Measurements from ENCODE around the gene SUMO3.
"Not testable (repeated sequence)": the region's sequence is repeated elsewhere in the genome, so short reads cannot be mapped to it uniquely, and the experiment has no call there.

Gene SUMO3

DNA sequence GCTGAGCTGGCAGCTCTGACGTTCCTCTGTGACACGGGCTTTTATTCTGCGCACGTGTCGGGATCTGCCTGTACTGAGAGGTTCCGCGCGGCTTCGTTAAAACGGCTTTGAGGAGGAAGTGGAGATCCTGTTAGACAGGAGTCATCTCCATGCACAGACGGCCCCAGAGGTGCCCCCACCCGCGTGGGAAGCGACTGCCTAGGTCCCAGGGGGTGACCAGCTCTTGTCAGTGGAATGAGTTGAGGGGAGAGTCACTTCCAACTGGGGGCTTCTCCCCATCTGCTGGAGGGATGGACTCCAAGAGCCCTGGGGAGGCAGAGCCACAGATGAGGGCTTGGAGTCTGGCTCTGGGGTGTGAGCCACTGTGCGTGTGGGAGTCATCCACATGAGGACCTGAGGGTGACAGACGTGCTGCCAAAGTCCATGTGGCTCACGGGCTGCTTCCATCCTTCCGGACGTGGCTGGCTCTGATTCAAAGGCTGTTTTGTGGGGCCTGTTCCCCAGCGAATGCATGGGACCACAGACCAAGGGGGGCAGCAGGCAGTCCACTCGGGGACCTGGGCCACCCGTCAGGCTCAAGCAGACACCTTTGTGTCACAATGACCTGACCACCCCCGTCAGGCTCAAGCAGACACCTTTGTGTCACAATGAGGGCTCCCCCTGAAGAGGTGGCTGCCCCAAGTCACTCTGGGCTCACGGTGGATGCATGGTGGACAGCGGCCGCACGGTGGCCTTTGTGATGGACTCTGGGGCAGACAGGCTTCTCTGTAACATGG, 28.8 kb upstream of the SUMO3 start:
- DNase-seq (ENCODE audit: low spot score) = peak; percentile 33

DNA sequence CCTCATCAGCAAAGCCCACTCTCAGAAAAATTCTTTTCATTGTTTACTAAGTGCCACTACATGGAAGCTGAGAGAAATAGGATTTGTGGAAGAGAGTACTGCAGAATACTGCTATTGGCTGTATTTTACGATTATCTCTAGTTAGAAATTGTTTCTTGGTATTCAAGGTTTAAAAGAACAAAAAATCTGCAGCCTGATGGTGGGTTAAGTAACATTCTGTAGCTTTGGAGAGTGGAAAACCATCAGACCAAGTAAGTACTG, 28.3 kb upstream of the SUMO3 start:
- DNase-seq (ENCODE audit: low spot score) = no peak

DNA sequence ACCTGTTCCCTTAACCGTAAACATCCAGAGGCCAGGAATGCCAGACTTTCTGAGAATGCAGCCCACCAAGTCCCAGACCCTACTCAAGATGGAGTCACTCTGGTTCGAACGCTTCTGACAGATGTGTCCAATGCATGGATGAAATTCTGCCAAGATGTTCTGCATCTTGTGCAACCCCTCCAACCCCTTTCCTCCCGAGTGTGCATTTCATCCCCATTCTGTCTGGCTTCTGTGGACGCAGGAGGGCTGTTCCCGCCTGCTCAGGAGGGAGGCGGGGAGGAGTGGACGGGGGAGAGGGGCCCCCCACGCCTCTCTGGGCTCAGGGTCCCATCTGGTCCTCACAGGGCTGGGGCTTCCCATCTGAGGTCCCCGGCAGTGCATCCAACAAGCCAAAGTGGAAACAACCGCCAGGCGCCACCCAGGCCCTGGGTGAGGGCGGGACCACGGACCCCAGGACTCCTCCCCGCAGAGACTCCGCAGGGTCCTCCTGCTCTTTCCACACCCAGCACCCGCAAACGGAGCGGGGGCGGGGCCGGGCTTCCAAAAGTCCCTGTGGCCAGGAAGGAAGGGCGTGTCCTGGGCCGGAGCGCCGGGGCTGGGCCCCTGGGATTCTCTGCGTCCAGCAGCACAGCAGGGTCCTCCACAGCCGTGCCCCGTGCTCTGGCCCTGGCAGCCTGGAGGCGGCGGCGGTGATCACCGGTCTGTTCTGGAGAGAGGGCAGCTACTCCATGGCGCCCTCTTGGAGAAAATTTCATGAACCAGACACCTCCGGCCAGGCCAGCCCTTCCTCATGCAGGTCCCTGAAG, 27.8 kb upstream of the SUMO3 start:
- DNase-seq (ENCODE audit: low spot score) = peak; percentile 47

DNA sequence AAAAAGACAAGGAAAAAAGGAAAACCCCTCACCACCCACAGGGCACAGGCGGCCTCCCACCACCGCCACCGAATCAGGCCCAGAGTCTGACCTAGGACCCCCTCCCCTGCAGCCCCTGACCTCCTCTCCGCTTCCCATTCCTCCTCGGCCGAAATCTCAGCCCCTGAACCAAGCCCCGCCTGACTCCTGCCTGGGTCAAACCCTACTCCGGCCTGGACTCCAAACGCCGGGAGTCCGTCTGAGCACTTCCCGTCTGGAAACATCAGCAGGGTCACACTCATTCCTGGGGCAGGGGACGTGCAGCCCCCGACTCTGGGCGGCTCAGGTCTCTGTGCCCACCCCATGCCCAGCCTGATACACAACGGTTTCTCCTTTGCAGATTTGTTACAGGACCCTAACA, 26.4 kb upstream of the SUMO3 start:
- DNase-seq (ENCODE audit: low spot score) = no peak

- no peak for DNase-seq (ENCODE audit: low spot score)
Observed at GRCh38 chr21:44842721-44843445, 25.0 kb upstream of the SUMO3 start.

DNA sequence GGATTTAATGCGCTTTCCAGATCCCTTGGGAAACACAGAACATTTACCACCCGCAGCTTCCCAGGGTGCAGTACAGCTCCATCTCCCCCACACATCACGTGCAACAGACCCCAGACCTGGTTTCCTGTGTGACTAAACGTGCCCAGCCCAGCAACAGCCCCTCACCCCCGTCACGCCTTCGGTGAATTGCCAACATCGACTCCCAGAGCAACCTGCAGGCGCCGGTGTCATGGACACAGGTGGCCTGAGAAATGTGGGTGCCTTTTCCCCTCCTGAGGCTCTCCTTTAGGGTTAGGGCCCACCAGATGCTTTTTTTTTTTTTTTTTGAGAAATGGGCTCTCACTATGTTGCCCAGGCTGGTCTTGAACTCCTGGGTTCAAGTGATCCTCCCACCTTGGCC, 24.2 kb upstream of the SUMO3 start:
- DNase-seq (ENCODE audit: low spot score) = no peak

- no peak for DNase-seq (ENCODE audit: low spot score)
Observed at GRCh38 chr21:44840771-44841170, 22.9 kb upstream of the SUMO3 start.

DNA sequence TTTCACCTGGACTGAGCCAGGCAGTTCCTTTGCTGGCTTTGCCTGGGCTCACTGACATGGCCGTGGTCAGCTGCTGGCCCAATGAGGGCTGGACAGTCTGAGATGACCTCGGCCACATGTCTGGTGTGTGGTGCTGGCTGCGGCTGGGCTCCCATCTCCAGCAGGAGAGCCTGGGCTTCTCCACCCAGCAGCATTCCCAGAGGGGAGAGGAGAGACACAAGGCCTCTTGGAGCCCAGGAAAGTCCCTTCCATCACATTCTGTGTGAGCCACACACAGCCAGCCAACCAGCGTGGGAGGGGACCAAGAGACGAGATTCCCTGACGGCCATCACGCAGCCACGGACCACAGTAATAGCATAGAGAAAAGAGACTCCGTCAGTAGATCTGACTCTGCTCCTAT, 21.1 kb upstream of the SUMO3 start:
- DNase-seq (ENCODE audit: low spot score) = no peak

DNA sequence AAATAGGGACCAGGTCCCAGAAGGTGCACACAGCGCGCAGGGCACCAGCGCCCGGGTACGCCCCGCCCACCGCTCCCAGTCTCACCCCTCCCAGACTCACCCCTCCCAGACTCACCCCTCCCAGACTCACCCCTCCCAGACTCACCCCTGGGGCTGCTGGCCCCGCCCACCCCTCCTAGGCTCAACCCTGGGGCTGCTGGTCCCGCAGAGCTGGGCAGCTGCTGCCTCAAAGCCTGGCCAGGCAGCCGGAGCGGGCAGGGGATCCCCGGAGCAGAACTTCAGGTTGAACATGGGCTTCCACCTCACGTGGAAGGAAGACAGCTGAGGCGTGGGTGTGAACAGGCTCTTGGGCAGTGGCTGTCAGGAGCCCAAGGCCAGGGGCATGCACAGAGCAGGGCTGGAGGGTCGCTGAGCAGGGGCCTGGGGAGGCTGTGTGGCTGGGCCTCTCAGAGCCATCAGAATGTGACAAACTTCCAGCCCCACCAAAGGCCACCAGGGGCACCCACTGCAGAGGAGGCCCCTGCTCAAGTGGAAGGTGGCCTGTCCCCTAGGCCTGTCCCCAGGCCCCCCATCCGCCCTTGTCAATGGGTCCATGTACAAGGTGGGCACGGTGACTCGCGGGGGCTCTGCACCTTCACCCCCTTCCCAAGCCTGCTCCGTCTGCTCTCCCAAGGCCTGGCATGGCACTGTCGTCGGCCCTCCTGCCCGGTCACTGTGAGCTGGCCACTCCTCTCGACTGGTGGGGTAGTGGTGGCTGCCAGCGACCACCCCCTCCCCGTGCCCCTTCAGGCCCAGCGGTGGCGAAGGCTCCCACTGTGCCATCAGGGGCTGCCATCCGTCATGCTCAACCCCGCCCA, 20.4 kb upstream of the SUMO3 start:
- no peak for DNase-seq (ENCODE audit: low spot score)

- no peak for DNase-seq (ENCODE audit: low spot score)
Observed at GRCh38 chr21:44837537-44837936, 19.7 kb upstream of the SUMO3 start.

DNA sequence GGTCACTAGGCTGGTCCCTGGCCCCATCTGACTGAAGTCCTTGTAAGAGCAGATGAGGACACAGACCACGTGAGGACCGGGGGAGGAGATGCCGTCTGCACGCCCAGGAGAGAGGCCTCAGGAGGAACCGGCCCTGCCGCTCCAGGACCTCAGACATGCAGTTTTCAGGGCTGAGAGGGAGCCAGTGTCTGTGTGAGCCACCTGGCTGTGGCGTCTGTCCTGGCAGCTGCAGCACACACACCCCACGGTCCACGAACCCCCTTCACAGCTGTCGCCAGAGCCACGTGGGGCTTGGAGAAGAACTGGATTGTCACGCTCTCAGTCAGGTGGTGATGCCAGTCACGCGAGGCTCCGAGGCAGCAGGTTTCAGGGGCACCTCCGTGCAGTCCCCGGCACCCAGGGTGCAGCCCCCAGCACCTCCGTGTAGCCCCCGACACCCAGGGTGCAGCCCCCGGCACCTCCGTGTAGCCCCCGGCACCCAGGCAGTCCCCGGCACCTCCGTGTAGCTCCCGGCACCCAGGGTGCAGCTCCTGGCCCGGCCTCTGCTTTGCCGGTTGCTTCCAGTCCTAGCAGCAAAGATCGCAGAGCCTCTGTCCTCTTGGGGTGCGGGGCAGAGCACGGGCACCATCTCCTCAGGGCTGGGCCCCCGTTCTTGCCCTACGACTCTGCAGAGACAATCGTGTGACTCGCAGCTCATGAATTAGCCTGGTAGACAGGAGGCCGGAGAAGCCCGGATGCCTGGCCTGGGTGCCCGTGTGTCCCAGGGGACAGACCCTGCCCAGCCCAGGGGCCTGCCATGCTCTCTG, 19.0 kb upstream of the SUMO3 start:
- DNase-seq (ENCODE audit: low spot score) = no peak

DNA sequence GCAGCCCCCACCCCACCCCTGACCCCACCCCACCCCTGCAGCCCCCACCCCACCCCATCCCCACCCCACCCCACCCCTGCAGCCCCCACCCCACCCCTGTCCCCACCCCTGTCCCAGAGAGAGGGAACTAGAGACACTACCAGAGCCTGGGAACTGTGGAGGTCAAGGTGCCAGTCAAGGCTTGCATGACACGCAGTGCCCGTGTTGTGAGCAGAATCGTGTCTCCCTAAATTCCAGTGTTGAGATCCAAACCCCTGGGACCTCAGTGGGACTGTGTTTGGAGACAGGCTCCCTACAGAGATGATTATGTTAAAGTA, 18.4 kb upstream of the SUMO3 start:
- no peak for DNase-seq (ENCODE audit: low spot score)

- no peak for DNase-seq (ENCODE audit: low spot score)
Observed at GRCh38 chr21:44835647-44835973, 17.7 kb upstream of the SUMO3 start.

DNA sequence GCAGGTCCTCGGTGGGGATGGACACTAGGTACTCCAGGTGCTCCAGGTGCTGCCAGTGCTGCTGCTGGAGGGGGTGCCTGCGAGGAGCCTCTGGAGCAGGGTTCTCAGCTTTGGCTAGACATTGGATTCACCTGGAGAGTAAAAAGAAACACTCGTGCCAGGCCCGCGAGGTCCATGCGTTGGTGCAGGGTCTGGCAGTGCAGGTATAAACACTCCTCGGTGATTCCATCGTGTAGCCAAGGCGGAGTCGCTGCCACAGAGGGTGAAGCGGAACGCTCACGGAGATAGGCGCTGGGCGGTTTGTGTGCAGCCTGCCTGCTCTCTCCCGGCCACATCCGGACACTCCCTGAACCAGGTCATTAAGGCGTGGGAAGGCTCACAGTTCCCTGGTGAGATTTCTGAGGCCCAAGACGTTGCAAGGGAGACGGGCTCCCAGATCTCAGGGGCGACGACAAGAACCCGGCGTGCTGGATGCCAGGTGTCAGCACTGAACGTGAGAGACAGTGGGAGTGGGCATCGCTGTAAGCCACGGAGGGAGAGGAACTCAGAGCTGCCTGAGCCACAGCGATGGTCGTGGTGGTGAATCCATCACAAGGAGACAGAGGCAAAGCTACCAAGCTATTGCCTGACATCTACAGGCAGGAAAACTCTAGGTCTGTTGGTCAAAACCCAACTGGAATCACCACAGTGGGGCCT, 17.2 kb upstream of the SUMO3 start:
- no peak for DNase-seq (ENCODE audit: low spot score)

DNA sequence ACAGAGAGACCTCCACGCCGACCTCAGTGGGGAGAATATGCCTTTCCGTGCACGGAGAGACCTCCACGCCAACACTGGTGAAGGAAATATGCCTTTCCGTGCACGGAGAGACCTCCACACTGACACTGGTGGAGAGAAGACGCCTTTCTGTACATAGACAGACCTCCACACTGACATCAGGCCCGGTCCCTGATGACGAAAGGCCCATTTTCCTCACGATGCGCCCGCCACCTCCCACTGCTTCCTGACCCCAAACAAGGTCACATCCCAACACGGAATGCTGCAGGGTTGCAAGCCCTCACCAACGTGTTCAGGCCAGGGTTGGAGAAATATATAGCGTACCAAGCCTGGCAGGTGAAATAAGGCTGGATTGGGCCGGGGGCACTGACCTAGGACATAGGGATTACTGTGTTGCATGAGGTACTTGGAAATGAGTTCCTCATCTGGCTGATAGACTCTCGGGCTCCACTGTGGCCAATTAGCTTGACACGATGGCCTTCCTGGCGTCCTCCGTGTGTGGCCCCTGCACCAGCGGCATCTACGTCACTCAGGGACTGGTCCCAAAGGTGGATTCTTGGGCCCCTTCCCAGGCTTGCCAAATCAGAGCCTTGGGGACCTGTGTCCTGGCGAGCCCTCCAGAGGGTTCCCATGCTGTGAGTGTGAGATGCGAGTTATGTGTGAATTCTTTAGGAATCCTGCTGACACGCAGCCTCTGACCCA, 16.5 kb upstream of the SUMO3 start:
- DNase-seq (ENCODE audit: low spot score) = no peak

DNA sequence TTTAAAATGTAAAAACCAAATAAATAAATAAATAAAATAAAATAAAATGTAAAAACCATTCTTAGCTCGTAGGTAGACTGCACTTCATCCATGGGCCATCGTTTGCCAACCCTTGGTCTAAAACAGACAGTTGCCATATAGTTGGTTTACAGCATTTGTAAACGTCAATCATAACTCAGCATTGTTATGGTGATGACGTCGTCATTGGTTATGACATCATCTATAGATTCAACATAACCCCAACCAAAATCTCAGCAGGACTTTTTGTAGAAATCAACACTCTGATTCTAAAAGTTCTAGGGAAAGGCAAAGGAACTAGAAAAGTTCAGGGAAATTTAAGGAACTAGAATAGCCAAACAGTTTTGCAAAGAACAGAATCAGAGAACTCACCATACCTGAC, 15.8 kb upstream of the SUMO3 start:
- no peak for DNase-seq (ENCODE audit: low spot score)

- not testable (repeated sequence) for DNase-seq (ENCODE audit: low spot score)
Observed at GRCh38 chr21:44832516-44833255, 14.8 kb upstream of the SUMO3 start.

DNA sequence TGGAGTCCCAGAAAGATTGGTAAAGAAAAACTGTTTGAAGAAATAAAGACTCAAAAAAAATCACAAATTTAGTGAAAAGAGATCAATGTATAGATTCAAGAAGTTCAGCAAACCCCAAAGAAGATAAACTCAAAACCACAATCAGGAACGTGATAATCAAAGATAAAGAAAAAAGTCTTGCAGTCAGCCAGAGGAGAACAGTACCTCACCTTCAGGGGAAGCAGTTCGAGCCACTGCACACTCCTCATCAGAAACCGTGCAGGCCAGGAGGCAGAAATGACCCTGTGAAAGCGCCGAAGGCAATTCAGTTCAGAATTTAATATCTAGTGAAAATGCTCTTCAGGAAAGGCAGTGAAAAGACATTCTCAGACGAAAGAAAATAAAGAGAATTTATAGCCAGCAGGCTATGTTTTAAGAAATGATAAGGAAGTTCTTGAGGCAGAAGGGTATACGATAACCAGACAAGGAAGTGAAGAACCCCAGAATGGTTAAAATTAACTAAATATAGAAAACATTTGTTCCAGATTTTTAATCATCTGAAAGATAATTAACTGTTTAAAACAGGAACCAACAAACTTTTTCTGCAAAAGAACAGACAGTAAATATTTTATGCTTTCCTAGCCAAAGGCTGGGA, 13.5 kb upstream of the SUMO3 start:
- no peak for DNase-seq (ENCODE audit: low spot score)

- no peak for DNase-seq (ENCODE audit: low spot score)
Observed at GRCh38 chr21:44829507-44830092, 11.7 kb upstream of the SUMO3 start.

Measured in CD4-positive, alpha-beta T cell treated with Interleukin-2 at 100 ng/mL for 4 hours (primary cell).